C4-2B (cell line): ENCODE data around the gene OTOP1.

Experiments
- ZFX ChIP-seq: fragments of 450-650 bp; IDR thresholded peaks from 2 replicates; pipeline ENCODE4 v1.6.1; 2017
- TF ChIP-seq, protein P1 (sequence below): fragments of 450-650 bp; conservative IDR thresholded peaks from 2 replicates; pipeline ENCODE4 v1.5.1; 2017; ENCODE audit warnings: mild to moderate bottlenecking

DNA sequence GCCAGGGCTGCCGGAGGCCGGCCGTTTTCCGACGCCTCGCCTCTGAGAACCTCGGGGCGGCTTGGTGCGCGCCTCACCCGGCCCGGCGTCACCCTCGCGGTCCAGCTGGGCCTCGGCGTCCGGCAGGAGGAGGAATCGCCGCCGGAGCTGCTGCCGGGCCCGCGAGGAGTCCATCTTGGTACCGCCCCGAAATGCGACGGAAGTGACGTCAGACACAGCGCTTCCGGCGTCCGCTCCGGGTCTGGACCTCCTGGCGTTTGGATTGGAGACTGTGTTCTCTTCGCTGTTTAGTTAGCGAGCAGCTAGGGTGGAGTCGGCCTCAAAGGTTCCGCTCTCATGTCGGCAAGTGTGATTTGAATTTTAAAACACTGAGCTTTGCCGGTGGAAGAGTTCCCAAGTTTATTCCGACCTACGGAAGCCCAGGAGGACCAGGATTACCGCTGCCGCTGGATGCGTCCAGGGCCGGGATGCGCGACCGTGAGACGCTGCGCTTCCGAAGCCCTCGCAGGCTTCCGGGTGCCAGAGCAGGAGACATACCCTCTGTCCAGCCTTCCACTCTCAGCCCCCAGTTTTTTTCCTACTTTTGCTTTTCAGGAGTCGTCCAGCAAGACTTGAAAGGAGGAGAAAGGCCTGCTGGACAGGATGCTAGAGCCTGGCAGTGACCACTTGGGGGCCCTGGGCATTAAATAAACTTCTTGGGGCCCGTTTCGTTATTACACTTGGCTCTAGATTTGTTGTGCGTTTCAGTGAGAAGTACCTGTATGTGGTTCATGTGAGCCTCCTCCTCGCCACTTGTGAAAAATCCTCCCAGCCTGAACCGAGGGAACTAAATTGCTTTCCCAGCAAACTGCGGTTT is 21.5 kb upstream of the OTOP1 start, which contains the start of gene TMEM128:
- TF ChIP-seq, protein P1, sequence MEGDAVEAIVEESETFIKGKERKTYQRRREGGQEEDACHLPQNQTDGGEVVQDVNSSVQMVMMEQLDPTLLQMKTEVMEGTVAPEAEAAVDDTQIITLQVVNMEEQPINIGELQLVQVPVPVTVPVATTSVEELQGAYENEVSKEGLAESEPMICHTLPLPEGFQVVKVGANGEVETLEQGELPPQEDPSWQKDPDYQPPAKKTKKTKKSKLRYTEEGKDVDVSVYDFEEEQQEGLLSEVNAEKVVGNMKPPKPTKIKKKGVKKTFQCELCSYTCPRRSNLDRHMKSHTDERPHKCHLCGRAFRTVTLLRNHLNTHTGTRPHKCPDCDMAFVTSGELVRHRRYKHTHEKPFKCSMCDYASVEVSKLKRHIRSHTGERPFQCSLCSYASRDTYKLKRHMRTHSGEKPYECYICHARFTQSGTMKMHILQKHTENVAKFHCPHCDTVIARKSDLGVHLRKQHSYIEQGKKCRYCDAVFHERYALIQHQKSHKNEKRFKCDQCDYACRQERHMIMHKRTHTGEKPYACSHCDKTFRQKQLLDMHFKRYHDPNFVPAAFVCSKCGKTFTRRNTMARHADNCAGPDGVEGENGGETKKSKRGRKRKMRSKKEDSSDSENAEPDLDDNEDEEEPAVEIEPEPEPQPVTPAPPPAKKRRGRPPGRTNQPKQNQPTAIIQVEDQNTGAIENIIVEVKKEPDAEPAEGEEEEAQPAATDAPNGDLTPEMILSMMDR = peak; percentile 15; the same call in 1 of the 2 replicates
- peak; percentile 82 for TF ChIP-seq ZFX
